Stimulated activated CD4-positive, alpha-beta T cell treated with anti-CD3 and anti-CD28 coated beads, Interleukin-2, amount 100 ng/mL, for 48 hours (primary cell): ENCODE data around the gene SLC35D1.
A peak's percentile ranks its signal among the peaks of the same experiment; 100 is the strongest.

ENCODE experiments used
- DNase-seq, 2 donors: peaks; one replicate each; pipeline ENCODE4 v3.0.0-alpha.2; 2020

The SLC35D1 gene

GRCh38 chr1:67043366-67043765 lies 10.6 kb downstream of the SLC35D1 start:
- DNase-seq = no peak

DNA sequence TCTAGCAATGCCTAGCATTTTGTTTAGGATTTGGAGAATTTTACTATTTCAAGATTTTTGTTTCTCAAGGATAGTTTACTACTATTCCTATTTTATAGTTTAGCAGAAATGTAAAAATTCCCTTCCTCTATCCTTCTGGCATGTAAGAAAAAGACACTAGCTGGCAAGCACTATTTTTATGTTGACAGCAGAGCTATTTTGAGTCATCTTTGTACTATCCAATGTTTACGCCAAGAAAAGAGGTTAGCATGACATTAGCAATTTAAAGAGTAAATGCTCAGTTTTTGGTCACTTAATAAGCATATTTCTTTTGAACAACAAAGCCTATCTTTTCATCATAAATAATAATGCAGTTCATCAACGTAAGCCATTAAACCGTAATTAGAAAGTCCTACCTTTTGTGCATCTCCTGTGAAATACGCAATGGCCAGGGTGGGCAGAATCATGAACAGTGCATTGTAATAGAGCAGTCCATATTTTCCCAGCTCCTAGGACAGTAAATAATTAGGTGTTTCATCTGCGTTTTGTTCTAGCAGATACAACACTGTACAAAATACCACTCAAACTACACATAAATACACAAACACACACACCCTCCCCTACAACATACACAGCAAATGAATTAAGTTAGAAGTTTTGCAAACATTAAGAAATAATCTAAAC lies 12.0 kb downstream of the SLC35D1 start:
- no peak for DNase-seq

DNA sequence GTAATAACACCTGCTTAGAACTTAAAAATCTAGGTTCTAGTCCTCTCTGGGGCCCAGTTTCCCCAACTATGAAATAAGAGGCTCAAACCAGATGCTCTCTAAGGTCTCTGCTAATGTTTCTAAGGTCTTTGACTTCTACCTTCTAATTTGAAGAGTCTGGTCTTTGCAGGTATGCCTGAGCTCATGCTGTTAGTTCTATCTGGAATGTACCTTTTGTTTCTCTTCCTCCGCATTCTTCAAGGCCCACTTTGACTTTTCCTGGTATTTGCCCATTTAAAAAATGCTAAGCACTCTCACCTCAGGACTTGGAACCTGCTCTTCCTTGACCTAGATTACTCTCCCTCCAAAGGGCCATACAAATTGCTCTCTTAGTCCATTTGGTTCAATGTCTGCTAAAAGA lies 13.5 kb downstream of the SLC35D1 start:
- DNase-seq = no peak

DNA sequence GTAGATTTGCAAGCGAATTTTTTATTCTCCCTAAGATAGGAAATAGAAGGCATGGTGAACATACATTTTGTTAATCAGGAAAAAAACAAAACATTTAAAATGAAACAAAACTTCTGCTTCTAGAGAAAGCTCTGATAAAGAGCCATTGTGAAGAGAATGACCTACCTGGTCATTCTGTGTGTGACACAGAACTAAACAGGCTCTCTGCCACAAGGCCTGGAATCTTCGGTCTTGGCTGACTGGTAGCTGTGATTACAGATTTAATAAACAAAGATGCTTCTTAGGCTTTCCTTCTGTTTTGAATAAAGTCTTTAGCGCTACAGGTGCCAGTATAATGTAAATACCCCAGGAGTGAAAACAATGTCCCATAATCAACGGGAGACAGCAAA lies 22.1 kb downstream of the SLC35D1 start:
- DNase-seq = no peak

DNA sequence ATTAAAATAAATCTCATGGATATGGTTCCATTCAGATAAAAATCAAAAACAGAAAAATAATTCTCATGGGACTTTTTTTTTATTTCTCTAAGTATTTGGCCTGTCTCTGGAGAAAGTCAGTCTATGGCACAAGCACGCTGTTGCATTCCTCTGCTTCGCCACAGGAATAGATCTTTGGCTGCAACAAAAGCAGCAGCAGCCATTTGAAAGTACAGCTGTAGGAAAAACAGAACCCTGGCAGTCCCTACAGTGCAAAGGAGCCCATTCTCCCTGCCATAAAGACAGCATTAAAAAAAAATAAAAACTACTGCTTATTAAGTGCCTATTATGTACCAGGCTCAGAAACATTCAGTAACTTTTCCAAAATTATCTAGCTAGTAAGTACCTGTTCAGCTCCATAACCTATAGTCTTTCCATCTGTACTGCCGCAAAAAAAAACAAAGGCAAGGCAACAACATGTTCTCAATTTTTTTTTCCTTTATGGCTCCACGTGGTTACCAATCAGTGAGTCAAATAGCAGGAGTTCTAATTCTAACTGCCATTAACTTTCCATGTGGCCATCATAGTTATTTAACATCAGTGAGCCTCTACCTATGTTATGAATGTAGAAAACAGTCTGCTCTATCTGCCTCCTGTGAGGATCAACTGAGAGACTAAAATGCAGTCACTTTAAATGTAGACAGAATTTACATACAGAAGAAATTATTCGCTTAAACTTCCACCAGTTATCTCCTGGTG lies 22.7 kb downstream of the SLC35D1 start:
- no peak for DNase-seq

DNA sequence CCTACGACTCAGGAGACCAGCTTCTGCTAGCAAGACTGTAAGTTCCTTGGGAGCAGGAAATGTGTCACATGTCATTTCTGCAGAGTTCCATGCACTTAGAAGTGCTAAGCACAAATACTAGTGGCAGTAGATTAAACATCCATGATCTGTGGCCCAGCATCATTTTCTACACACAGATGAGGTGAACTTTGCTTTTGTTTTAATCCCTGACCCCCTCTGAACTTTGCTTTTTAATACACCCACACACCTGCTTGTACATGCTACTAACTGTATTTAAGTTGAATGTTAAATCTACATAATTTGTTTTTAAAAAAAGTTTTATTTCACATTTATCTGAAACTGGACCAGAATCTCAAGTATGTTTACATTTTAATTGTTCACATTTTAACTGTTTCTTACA lies 24.5 kb downstream of the SLC35D1 start:
- DNase-seq = no peak

DNA sequence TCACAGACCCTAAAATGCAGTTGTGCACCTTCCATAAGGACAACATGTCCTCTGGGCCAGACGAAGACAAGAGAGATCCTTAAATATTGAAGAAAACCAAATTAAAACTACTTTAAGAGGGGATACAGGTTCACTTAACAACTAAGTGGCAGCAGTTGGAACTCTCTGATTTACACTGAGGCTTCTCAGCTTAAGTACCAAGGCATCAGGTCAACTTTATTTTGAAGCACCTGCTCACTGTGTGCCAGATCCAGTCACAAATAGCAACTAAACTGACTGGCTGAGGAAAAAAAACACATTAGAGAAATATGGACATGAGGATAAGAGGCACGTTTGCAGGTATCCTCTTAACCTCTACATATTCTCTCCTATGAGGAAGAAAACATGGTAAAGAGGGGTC lies 33.2 kb downstream of the SLC35D1 start:
- DNase-seq = no peak

DNA sequence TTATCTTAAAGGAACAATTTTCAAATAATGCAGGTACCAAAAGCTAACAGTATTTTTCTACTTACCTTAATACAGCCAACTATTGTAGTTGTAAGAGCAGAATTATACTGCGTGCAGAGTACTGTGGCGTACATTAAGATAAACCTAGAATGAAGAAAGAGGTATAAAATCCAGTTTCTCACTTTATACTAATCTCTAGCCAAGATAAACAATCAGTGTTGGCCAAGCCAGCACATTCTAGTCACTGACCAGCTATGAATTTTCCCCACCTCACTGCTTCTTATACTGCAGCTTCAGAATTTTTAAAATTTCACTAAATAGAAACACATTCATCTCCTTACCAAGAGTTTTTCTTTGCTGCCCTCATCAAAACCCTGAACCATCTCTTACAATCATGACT lies 33.6 kb downstream of the SLC35D1 start:
- DNase-seq = no peak

DNA sequence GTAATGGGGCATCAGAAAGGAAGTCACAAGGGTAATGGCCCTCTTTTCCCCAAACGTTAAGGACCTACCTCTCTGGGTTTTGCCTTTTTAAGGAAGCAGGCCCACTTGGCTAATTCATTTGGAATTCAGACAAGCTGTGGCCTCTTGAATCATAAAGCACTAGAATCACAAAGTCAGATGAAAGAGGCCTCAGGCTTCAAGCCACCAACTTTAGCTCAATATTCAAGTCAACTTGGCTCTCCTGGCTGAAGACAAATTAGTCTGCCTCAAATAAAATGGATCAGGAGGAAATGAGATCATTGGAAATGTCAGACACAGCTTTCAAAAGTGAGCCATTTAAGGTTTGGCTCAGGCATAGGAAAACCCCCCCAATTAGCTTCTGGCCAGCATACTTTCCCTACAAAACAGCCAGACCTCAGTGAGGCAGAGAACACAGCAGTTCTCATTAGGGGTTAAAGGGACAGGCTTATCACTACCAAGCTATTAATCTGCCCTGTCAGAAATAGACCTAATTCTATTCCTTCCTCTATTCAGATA lies 34.3 kb downstream of the SLC35D1 start:
- no peak for DNase-seq

DNA sequence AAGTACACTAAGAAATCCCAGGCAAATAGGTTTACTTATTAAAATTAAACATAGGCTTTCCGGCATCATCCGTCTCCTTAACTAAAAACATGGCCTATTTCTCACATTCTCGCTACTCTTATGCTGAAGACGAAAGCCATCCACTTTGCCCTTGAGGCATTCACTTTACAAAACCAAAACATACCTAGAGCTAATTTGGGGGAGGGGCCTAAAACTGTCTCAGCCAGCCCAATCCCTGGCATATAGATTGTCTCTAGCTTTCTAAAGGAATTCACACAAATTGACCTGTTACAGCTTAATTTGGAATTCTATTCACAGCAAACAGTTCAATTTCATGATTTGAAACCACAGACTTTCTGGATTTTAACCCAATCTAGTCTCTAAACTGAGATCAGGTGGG lies 34.8 kb downstream of the SLC35D1 start:
- DNase-seq = no peak

- DNase-seq = no peak
Observed at GRCh38 chr1:67018574-67018973, 35.4 kb downstream of the SLC35D1 start.

DNA sequence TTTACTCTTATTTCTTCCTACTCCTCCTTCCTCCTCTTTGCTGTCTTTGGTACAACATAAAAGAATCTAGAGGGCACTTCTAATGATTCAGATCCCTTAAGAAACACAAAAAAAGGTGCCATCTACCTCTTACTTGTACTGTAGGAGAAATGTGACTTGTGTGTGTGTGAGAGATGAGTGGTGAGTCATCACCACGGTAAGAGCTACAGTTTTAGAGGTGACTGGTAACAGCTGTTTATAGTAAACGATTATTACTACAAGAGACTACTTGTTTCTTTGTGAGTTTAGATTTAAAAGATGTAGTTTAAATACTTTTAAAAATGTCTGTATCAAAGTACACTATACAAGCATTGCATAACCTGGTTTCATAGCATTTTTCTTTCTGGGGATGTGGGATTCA lies 40.4 kb downstream of the SLC35D1 start:
- DNase-seq = no peak

DNA sequence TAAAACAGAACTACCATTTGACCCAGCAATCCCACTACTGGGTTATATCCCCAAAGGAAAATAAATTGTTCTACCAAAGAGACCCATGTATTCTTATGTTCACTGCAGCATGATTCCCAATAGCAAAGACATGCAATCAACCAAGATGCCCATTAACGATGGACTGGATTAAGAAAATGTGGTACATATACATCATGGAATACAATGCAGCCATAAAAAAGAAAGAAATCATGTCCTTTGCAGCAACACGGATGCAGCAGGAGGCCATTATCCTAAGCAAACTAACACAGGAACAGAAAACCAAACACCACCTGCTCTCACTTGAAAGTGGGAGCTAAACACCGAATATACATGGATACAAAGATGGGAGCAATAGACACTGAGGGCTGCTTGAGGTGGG lies 44.2 kb downstream of the SLC35D1 start:
- no peak for DNase-seq

- no peak for DNase-seq
Observed at GRCh38 chr1:67005068-67005467, 48.9 kb downstream of the SLC35D1 start.

DNA sequence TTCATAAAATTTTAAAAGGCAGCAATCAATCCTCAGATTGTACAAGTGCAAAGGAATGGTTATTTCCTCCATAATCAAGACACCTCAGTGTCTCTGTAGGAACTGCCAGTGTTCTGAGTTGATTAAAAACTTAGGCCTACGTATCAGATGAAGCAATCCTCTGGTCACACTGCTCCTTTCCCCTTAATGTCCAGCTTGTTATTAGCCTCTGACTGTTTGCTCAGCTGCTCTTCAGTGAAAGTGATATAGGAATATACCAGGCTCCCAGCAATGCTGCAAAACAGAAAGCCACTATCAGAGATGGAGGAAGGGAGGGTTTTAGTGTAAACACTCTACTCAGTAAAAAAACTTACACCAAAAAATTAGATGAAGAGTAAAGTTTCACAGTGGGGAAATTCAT lies 49.8 kb downstream of the SLC35D1 start:
- no peak for DNase-seq

DNA sequence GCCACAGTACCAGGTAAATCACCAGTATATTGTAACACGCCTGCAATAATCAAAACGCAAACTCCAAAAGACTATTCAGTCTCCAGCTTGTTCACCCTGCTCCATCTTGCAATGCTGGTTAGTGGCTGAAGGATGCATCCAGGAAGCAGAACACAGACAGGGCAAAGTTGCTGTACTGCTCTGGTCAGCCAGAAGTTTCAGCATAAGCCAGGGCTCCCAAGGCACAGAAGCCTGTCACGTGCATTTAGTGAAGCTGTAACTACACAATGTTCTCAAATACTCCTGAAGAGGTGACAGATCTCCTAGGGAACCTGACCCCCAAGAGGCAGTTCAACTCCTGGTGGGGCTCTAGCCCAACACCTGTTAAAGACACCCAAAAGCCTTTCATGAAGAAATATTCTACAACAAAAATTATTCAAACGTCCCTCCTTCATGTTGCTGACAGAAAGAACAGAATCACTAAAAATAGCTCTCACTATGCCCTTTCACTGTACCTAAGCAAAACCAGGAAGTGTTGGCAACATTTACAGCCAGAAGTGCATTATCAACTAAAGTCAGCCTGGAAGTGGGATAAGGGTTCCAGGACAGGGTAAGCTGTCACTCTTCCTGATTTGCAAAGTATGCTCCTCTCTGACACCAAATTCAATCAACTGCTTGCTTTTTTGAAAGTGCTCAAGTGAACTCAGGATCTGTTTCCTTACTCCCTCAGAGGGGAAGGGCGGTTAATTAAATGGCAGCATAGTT lies 52.1 kb downstream of the SLC35D1 start:
- no peak for DNase-seq

DNA sequence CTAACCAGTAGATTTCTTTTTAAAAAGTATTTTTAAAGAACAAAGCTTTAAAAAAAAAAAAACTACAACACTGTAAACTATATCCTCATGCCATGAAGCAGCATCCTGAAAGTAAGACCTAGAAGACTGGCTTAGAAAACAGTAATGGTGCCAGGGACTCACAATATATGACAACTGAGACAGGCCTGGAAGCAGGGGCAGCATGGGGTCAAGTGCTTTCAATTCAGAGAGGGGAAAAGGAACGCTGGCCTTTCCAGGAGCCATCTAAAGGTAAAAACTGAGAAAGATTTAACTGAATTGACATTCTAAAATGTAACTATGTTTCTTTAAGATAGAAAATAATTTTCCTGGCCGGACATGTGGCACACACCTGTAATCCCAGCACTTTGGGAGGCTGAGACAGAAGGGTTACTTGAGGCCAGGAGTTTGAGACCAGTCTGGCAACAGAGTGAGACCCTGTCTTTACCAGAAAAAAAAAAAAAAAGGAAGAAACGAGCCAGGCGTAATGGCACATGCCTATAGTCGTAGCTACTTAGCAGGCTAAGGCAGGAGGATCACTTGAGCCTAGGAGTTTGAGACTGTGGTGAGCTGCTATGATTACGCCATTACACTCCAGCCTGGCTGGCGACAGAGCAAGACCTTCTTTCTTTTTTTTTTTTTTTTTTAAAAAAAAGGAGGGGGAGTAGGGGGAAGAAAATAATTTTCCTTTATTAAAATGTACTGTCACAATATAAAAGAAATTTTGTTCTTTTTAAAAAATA lies 54.1 kb downstream of the SLC35D1 start:
- no peak for DNase-seq

DNA sequence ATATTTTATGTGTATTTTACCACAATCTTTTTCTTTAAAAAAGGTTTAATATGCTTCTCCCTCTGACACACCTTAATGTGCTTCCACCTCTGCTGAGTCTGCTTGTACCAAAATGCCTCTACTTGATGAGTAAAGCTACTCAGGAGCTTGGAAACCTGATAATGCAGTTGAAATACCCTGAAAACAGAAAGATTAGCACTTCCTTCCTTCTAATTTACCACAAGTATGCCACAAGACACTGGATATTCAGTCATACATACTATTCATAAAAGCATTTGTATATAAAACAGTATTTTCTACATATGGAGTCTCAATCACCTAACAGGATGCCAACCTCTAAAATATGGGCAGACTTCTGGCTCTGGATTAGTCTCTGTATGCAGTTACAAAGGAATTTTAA lies 55.0 kb downstream of the SLC35D1 start:
- DNase-seq = no peak

GRCh38 chr1:66996018-66996682 lies 57.8 kb downstream of the SLC35D1 start:
- DNase-seq = peak; percentile 43 to 47

DNA sequence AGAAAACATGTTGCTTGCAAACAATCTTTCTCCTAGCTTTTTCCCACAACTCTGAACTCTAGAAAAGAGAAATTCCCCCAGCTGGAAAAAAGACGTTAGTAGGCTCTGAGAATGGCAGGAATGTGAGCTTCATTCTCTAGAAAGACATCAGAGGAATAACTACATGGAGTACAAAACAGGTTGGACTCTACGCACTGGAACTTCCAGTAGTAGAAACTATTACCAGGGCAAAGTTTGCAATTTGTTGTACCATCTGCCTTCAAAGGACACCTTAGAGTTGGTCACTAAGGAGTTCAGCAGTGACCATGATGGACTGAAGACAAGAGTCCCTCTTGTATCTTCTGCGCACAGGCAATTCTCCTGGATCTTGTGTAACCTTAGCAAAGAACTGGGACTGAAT lies 60.9 kb downstream of the SLC35D1 start:
- DNase-seq = no peak

DNA sequence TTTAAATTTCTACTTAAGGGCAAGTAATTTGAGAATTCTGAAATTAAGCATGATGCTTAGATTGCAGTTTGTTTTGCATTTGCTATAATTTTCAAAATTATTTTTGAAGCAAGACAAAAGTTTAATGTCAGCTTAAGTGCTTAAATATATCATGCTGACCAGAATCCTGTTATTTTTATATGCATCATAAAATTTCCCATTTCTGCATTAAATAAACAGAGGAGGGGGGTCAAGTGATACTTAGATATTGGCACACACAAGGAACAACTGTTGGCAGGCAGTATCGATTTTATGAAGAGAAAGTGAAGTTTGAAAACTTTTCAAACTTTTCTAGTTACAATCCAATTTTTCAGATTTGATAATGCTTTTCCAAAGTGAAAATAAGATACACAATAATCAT lies 68.1 kb downstream of the SLC35D1 start:
- no peak for DNase-seq

GRCh38 chr1:66984491-66984890 lies 69.5 kb downstream of the SLC35D1 start:
- DNase-seq = no peak
